Activated CD4-positive, alpha-beta T cell treated with anti-CD3 and anti-CD28 coated beads, Interleukin-10, Interleukin-2, amounts not matched to agents 100 ng/mL and 50 ng/mL, durations not matched to agents 16 hours and 8 hours (primary cell): Measurements from ENCODE around the gene ATP7B.

Experiments used
- DNase-seq: peaks from one replicate; pipeline ENCODE4 v3.0.0-alpha.2; 2020

The ATP7B gene

GRCh38 chr13:51919531-51919930, 91.7 kb downstream of the ATP7B start:
- no peak for DNase-seq

GRCh38 chr13:51916962-51917361, 94.3 kb downstream of the ATP7B start:
- no peak for DNase-seq

GRCh38 chr13:51916051-51916818, 95.0 kb downstream of the ATP7B start:
- no peak for DNase-seq

- no peak for DNase-seq
These were observed 97.1 kb downstream of the ATP7B start for GRCh38 chr13:51914137-51914493.

GRCh38 chr13:51913421-51914136, 97.7 kb downstream of the ATP7B start:
- DNase-seq, result no peak

GRCh38 chr13:51912511-51913225, 98.6 kb downstream of the ATP7B start:
- DNase-seq, result no peak

GRCh38 chr13:51912091-51912490, 99.2 kb downstream of the ATP7B start:
- DNase-seq, result no peak

GRCh38 chr13:51910508-51910907, 100.7 kb downstream of the ATP7B start:
- no peak for DNase-seq

GRCh38 chr13:51909265-51909664, 102.0 kb downstream of the ATP7B start:
- DNase-seq, result peak; percentile 71

GRCh38 chr13:51907040-51907732, 104.1 kb downstream of the ATP7B start:
- peak; percentile 31 for DNase-seq

GRCh38 chr13:51906581-51906980, 104.7 kb downstream of the ATP7B start:
- no peak for DNase-seq

GRCh38 chr13:51905787-51906186, 105.5 kb downstream of the ATP7B start:
- DNase-seq, result no peak

- DNase-seq, result peak; percentile 53
These were observed 108.5 kb downstream of the ATP7B start for GRCh38 chr13:51902776-51903175.

GRCh38 chr13:51900471-51900870, 110.8 kb downstream of the ATP7B start:
- no peak for DNase-seq

GRCh38 chr13:51895906-51896888, 115.1 kb downstream of the ATP7B start:
- peak; percentile 76 for DNase-seq

- no peak for DNase-seq
These were observed 117.0 kb downstream of the ATP7B start for GRCh38 chr13:51894239-51894638.

GRCh38 chr13:51892657-51893056, 118.6 kb downstream of the ATP7B start:
- DNase-seq, result no peak

GRCh38 chr13:51887468-51887867, 123.8 kb downstream of the ATP7B start:
- no peak for DNase-seq

GRCh38 chr13:51885651-51886050, 125.6 kb downstream of the ATP7B start:
- DNase-seq, result no peak

GRCh38 chr13:51883226-51883600, 128.0 kb downstream of the ATP7B start:
- no peak for DNase-seq
